ENCODE data around the gene SNU13. TPM values are rescaled to one million over a fixed set of nuclear protein-coding genes. Genes with fewer than 3 reads are reported as not detected.

SNU13 gene
- total RNA-seq, 2 donors from 2014 or later, result 150 to 161 TPM

GRCh38 chr22:41661713-41662112 is 27.0 kb downstream of the SNU13 start:
- no peak for TF ChIP-seq POLR2A (IDR thresholded peaks at IDR 0.05)
- TF ChIP-seq POLR2AphosphoS5 (IDR thresholded peaks at IDR 0.05), result no peak
- no peak for TF ChIP-seq CTCF (IDR thresholded peaks at IDR 0.05)
- no peak overlapping the region for H3K27ac ChIP-seq
- H3K4me1 ChIP-seq (replicated peaks), result no peaks in the 10 kb centered on the region
- H3K36me3 ChIP-seq, result peaks cover 18 to 30% of the 10 kb centered on the region in 2 donors
- WGBS, result 96% methylated on average over 2 of the region's 2 CpGs
- H3K4me3 ChIP-seq, result no peak overlapping the region
- no peaks in the 10 kb centered on the region for H3K27me3 ChIP-seq (replicated peaks; ENCODE audit: insufficient read depth)
- H3K9me3 ChIP-seq, result no peaks in the 10 kb centered on the region
- intact Hi-C loops (cut with DNase I), result no loop called here
- no peak for DNase-seq (ENCODE audit: low spot score)

GRCh38 chr22:41661088-41661487 is 27.6 kb downstream of the SNU13 start:
- Histone ChIP-seq H3K27ac (no peak overlapping the region), H3K27me3 (replicated peaks; ENCODE audit: insufficient read depth) (no peaks in the 10 kb centered on the region), H3K9me3 (no peaks in the 10 kb centered on the region), H3K36me3 (peaks cover 18 to 30% of the 10 kb centered on the region in 2 donors), H3K4me1 (replicated peaks) (no peaks in the 10 kb centered on the region), H3K4me3 (no peak overlapping the region)
- WGBS, result 90% methylated on average over 3 of the region's 3 CpGs
- intact Hi-C loops (cut with DNase I), result no loop called here
- no peak for TF ChIP-seq CTCF (IDR thresholded peaks at IDR 0.05)
- no peak for DNase-seq (ENCODE audit: low spot score)

GRCh38 chr22:41660416-41660815 is 28.3 kb downstream of the SNU13 start:
- H3K27ac ChIP-seq, result no peak overlapping the region
- H3K36me3 ChIP-seq, result peaks cover 18 to 30% of the 10 kb centered on the region in 2 donors
- intact Hi-C loops (cut with DNase I), result no loop called here
- H3K27me3 ChIP-seq (replicated peaks; ENCODE audit: insufficient read depth), result no peaks in the 10 kb centered on the region
- no peaks in the 10 kb centered on the region for H3K4me1 ChIP-seq (replicated peaks)
- H3K9me3 ChIP-seq, result no peaks in the 10 kb centered on the region
- WGBS, result 86% methylated on average over 3 of the region's 3 CpGs
- H3K4me3 ChIP-seq, result no peak overlapping the region
- no peak for DNase-seq (ENCODE audit: low spot score)
- no peak for TF ChIP-seq POLR2AphosphoS5 (IDR thresholded peaks at IDR 0.05)
- TF ChIP-seq POLR2A (IDR thresholded peaks at IDR 0.05), result no peak
- no peak for TF ChIP-seq CTCF (IDR thresholded peaks at IDR 0.05)

GRCh38 chr22:41659941-41660340 is 28.7 kb downstream of the SNU13 start:
- H3K27me3 ChIP-seq (replicated peaks; ENCODE audit: insufficient read depth), result no peaks in the 10 kb centered on the region
- no peak overlapping the region for H3K4me3 ChIP-seq
- TF ChIP-seq POLR2AphosphoS5 (IDR thresholded peaks at IDR 0.05), result no peak
- no peak for TF ChIP-seq CTCF (IDR thresholded peaks at IDR 0.05)
- TF ChIP-seq POLR2A (IDR thresholded peaks at IDR 0.05), result no peak
- H3K36me3 ChIP-seq, result peaks cover 18 to 30% of the 10 kb centered on the region in 2 donors
- no peak overlapping the region for H3K27ac ChIP-seq
- H3K9me3 ChIP-seq, result no peaks in the 10 kb centered on the region
- H3K4me1 ChIP-seq (replicated peaks), result no peaks in the 10 kb centered on the region
- 95% methylated on average over 1 of the region's 1 CpG for WGBS
- intact Hi-C loops (cut with DNase I), result no loop called here
- DNase-seq (ENCODE audit: low spot score), result no peak

GRCh38 chr22:41658869-41659268 is 29.8 kb downstream of the SNU13 start:
- H3K27me3 ChIP-seq (replicated peaks; ENCODE audit: insufficient read depth), result no peaks in the 10 kb centered on the region
- DNase-seq (ENCODE audit: low spot score), result no peak
- no peak overlapping the region for H3K27ac ChIP-seq
- H3K9me3 ChIP-seq, result no peaks in the 10 kb centered on the region
- no peak overlapping the region for H3K4me3 ChIP-seq
- H3K36me3 ChIP-seq, result peaks cover 18 to 36% of the 10 kb centered on the region in 2 donors
- no peaks in the 10 kb centered on the region for H3K4me1 ChIP-seq (replicated peaks)
- intact Hi-C loops (cut with DNase I), result no loop called here
- TF ChIP-seq POLR2A (IDR thresholded peaks at IDR 0.05) (no peak), POLR2AphosphoS5 (IDR thresholded peaks at IDR 0.05) (no peak), CTCF (IDR thresholded peaks at IDR 0.05) (no peak)
- WGBS, result 91% methylated on average over 17 of the region's 17 CpGs

Data from prostate gland (tissue), 2 donors.